GM12801 (cell line): Measurements from ENCODE around the gene ZC3H10.

ENCODE experiments used
- TF ChIP-seq, protein P1 (sequence below): IDR thresholded peaks from one replicate; pipeline ENCODE4 v1.5.1; 2011; ENCODE audit warnings: control low read depth; ENCODE audit not compliant: insufficient read length; ENCODE audit errors: extremely low read depth

ZC3H10 gene

DNA sequence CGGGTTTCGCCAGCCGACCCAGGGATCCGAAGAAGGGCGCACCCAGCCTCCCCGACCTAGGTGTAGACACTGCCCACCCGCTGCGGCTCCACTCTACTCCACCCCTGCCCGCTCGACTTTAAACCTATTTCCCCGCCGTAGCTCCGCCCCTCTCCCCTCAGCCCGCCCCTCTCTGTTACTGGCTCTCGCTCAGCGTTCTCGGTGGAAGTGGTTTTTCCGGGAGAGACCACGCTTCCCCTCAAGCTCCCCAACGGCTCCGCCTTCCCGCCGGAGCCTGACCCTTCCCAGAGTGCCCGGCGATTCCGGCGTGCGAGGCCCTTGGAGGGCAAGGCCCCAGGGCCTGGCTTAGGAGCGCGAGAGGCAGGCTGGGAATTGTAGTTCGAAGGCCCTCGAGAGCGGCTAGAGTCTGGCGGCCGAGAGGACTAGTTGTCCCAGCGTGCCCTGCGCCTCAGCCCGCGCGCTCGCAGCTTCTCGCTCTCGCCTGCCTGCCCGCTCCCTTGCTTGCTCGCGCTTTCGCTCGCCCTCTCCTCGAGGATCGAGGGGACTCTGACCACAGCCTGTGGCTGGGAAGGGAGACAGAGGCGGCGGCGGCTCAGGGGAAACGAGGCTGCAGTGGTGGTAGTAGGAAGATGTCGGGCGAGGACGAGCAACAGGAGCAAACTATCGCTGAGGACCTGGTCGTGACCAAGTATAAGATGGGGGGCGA lies 13.8 kb upstream of the ZC3H10 start, which contains the start of gene PA2G4:
PA2G4 (plus strand) TSS at position 451 of the 706 bp plus-strand sequence; CDS start at position 630, 179 bp downstream.
- TF ChIP-seq, protein P1, sequence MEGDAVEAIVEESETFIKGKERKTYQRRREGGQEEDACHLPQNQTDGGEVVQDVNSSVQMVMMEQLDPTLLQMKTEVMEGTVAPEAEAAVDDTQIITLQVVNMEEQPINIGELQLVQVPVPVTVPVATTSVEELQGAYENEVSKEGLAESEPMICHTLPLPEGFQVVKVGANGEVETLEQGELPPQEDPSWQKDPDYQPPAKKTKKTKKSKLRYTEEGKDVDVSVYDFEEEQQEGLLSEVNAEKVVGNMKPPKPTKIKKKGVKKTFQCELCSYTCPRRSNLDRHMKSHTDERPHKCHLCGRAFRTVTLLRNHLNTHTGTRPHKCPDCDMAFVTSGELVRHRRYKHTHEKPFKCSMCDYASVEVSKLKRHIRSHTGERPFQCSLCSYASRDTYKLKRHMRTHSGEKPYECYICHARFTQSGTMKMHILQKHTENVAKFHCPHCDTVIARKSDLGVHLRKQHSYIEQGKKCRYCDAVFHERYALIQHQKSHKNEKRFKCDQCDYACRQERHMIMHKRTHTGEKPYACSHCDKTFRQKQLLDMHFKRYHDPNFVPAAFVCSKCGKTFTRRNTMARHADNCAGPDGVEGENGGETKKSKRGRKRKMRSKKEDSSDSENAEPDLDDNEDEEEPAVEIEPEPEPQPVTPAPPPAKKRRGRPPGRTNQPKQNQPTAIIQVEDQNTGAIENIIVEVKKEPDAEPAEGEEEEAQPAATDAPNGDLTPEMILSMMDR = no peak

DNA sequence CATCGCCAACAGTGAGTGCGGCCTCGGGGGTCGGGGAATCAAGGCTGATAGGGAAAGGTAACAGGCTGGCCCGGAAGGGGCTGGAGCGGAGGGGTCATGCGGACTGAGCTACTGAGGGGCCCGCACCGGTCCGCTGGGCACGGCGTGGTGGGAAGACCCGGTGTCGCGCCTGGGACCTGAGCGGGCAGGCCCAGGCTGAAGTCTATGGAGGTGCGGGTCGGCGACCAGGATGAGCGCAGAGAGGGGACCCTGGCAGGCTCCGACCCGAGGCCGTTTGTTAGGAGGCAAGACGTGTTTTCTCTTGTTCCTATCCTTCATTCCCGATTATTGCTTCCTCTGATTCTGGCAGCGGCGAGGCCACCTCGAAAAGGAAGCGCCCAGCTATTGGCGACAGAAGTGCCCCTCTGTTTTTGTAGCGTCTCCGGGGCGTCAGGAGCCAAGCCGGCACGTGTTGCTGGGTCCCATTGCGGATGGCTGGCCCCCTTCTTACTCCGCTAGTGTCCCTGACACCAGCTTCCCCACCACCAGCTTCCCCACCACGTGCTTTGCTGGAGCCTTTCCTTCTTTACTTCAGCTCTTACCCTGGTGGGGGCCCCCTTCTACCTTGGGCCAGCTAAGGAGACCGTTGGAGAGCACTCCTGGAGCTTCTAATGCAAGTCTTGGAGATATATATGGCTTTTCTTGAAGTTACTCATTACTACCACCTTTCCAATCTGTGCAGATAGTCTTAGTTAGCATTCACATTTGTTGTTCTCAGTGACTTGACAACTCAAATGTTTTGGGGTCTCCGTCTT lies 13.1 kb upstream of the ZC3H10 start:
- TF ChIP-seq, protein P1 = no peak

DNA sequence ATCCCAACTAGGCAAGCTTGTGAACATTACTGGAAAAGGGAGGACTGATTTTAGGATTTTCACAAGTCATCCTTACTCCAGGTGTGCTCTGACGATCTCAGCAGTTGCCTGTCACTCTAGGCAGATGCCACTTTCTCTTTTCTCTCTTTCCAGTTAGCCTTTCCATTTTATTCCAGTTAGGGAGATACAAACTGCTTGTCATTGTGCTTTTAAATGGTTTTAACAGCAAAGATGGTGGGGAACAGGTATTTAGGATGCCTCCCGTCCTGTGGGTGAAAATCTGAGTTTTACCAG lies 12.5 kb upstream of the ZC3H10 start:
- TF ChIP-seq, protein P1 = no peak

DNA sequence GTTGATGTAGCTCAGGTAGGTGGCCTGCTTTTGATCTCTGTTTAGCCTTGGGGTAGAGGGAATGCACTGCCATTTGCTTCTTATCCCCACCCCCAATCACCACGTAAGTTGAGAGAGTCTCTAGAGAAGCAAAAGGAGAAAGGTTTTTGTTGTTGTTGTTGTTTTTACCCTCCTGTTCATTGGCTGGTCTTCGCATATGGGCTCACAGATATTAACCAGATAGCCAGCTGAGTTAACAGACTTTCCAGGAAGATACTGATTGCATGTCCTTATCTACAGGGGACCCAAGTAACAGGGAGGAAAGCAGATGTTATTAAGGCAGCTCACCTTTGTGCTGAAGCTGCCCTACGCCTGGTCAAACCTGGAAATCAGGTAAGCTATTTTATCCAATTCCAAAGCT lies 10.8 kb upstream of the ZC3H10 start:
- TF ChIP-seq, protein P1 = no peak

DNA sequence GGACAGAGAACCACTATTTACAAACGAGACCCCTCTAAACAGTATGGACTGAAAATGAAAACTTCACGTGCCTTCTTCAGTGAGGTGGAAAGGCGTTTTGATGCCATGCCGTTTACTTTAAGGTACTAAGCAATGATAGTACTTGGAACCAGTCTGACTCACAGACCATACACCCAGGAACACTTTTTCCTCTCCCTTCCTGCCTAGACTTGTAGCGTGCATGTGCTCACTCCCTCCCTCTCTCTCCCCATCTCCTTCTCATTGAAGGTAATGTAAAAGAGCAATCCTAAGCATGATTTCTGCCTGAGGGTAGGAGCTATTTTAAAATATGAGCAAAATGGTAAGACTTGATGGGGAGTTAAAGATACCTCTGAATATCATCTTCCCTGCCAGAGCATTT lies 7.5 kb upstream of the ZC3H10 start:
- TF ChIP-seq, protein P1 = no peak

DNA sequence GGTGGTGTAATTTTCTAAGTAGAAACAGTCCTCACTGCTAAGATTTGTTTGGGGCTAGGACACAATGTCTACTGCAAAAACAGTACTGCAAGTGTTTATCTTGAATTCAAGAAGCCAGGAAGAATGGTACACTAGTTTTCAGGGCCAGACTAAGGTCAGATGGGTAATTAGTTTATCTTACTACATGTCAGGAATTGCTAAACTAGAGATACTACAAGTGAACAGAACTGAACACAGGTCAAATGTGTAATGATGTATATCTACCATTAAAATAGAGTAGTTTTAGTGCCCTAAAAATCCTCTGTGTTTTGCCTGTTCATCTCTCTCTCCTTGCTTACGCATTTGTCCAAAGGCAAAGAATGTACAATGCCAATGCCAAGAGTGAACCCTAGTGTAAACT lies 4.0 kb upstream of the ZC3H10 start:
- TF ChIP-seq, protein P1 = no peak

DNA sequence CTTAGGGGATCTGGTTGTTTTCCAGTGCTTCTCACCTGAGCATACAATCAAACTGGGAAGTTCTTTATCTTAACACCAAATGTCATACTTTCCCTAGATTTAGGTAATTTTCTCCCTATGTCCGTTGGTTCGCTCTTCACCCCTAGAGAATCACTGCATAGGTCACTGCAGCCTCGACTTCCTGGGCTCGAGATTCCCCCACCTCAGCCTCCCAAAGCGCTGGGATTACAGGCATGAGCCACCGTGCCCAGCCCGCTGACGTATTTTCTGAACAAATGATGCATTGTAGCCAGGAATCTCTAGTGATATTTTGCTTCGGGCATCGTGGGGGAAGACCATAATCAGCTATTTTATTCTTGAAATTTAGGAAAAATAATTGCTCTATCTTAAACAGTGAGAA lies 2.7 kb upstream of the ZC3H10 start:
- TF ChIP-seq, protein P1 = no peak
